ENCODE data around the gene MRPS12.

MRPS12 gene

DNA sequence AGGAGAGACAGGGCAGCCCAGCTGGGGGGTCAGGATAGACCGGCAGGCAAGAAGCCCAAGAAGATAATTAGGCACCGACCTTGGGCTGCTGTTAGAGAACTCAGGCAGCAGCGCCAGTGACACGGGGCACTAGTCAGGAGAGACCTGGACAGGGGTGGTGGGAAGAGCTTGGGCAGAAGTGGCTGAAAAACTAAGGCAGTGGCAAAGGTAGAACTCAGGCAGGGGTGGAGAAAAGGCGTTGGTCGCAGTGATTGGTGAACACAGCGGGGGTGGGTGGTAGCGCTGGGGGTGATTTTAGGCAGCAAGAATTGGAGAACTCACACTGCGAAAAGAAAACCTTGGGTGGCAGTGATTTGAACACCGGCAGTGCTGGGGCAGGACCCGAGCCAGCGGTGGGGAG is 23.1 kb upstream of the MRPS12 start:
- DNase-seq (ENCODE audit: low read depth), result no peak
- TF ChIP-seq, protein P1, sequence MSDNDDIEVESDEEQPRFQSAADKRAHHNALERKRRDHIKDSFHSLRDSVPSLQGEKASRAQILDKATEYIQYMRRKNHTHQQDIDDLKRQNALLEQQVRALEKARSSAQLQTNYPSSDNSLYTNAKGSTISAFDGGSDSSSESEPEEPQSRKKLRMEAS (IDR thresholded peaks at IDR 0.05; ENCODE audit: low read depth, low read length), result no peak
- TF ChIP-seq POLR2A (IDR thresholded peaks at IDR 0.05; ENCODE audit: extremely low read depth, insufficient read length), result no peak
- no peak for TF ChIP-seq MYC (IDR thresholded peaks at IDR 0.05; ENCODE audit: low read depth, low read length)
- TF ChIP-seq, protein P2, sequence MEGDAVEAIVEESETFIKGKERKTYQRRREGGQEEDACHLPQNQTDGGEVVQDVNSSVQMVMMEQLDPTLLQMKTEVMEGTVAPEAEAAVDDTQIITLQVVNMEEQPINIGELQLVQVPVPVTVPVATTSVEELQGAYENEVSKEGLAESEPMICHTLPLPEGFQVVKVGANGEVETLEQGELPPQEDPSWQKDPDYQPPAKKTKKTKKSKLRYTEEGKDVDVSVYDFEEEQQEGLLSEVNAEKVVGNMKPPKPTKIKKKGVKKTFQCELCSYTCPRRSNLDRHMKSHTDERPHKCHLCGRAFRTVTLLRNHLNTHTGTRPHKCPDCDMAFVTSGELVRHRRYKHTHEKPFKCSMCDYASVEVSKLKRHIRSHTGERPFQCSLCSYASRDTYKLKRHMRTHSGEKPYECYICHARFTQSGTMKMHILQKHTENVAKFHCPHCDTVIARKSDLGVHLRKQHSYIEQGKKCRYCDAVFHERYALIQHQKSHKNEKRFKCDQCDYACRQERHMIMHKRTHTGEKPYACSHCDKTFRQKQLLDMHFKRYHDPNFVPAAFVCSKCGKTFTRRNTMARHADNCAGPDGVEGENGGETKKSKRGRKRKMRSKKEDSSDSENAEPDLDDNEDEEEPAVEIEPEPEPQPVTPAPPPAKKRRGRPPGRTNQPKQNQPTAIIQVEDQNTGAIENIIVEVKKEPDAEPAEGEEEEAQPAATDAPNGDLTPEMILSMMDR (IDR thresholded peaks at IDR 0.05; ENCODE audit: low read depth, low read length), result no peak
- H3K4me3 ChIP-seq (ENCODE audit: low read depth, low read length), result no peak overlapping the region

DNA sequence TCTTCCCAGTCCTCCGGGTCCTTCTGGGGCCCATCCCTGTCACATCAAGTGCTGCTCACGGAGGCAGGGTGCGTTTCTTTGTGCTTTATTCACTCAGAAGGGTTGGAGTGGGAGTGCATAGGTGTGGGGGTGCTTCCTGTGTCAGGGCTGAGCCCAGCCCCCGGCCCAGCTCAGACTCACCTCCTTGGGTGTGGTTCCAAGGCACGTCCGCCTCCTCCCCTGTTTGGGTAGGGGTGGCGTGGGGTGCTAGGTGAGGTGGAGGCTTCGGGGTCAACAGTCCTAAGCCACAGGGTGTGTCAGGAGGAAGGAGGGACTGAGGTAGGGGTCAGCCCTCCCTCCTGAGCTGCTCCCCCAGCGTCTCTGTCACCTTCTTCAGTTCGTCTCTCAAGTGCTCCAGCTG is 21.8 kb upstream of the MRPS12 start:
- H3K4me3 ChIP-seq (ENCODE audit: low read depth, low read length), result no peak overlapping the region
- no peak for DNase-seq (ENCODE audit: low read depth)
- TF ChIP-seq, protein P2 (IDR thresholded peaks at IDR 0.05; ENCODE audit: low read depth, low read length), result no peak
- TF ChIP-seq MYC (IDR thresholded peaks at IDR 0.05; ENCODE audit: low read depth, low read length) (no peak), POLR2A (IDR thresholded peaks at IDR 0.05; ENCODE audit: extremely low read depth, insufficient read length) (no peak)
- TF ChIP-seq, protein P1 (IDR thresholded peaks at IDR 0.05; ENCODE audit: low read depth, low read length), result no peak

DNA sequence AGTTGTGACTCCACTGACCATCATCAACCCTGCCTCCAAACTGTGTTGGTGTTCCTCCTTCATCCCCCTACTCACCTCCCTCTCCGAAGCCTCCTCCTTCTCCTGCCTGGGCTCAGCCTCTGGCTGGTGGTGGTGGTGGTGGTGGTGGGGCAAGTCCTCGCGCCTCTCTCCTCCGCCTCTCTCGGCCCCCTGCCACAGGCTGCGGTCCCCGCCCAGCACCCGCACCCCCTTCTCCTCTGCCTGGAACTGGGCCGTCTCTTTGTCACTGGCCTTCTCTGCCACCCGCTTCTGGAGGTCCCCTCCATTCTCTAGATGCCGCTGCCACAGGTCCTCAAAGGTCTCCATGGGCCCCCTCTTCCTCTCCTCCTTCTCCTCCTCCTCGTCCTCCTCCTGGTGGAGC is 20.3 kb upstream of the MRPS12 start:
- TF ChIP-seq, protein P2 (IDR thresholded peaks at IDR 0.05; ENCODE audit: low read depth, low read length), result no peak
- TF ChIP-seq MYC (IDR thresholded peaks at IDR 0.05; ENCODE audit: low read depth, low read length) (no peak), POLR2A (IDR thresholded peaks at IDR 0.05; ENCODE audit: extremely low read depth, insufficient read length) (no peak)
- TF ChIP-seq, protein P1 (IDR thresholded peaks at IDR 0.05; ENCODE audit: low read depth, low read length), result no peak
- no peak overlapping the region for H3K4me3 ChIP-seq (ENCODE audit: low read depth, low read length)
- no peak for DNase-seq (ENCODE audit: low read depth)

DNA sequence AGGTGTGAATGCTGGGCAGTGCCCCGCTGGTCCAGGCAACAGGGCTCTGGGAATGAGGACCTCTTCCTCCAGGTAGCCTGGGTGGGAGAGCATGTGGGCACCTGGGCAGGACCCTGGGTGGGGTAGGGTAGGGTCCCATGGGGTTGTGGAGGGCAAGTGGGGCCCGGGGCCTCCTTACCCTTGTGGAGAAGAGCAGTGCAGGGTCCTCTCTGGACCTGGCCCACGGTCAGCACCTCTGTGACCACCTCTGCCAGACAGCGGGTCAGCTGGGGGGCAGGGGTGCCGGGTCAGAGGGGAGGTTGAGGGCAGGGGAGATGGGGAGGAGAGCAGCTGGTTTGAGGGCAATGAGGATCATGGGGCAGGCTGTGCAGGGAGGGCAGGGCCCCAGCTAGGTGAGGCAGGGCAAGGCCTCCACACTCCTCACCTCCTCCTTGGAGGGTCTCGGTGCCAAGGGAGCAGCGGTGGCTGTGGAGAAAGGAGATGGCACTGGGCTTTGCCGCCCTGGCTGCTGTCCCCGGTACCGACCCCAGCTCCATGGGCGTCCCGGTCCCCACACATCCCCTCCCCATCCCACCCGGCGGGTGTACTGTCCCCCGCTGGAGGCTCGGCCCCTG is 19.2 kb upstream of the MRPS12 start:
- TF ChIP-seq, protein P1 (IDR thresholded peaks at IDR 0.05; ENCODE audit: low read depth, low read length), result no peak
- TF ChIP-seq MYC (IDR thresholded peaks at IDR 0.05; ENCODE audit: low read depth, low read length), result no peak
- TF ChIP-seq, protein P2 (IDR thresholded peaks at IDR 0.05; ENCODE audit: low read depth, low read length), result no peak
- TF ChIP-seq POLR2A (IDR thresholded peaks at IDR 0.05; ENCODE audit: extremely low read depth, insufficient read length), result no peak
- no peak overlapping the region for H3K4me3 ChIP-seq (ENCODE audit: low read depth, low read length)
- DNase-seq (ENCODE audit: low read depth), result no peak

DNA sequence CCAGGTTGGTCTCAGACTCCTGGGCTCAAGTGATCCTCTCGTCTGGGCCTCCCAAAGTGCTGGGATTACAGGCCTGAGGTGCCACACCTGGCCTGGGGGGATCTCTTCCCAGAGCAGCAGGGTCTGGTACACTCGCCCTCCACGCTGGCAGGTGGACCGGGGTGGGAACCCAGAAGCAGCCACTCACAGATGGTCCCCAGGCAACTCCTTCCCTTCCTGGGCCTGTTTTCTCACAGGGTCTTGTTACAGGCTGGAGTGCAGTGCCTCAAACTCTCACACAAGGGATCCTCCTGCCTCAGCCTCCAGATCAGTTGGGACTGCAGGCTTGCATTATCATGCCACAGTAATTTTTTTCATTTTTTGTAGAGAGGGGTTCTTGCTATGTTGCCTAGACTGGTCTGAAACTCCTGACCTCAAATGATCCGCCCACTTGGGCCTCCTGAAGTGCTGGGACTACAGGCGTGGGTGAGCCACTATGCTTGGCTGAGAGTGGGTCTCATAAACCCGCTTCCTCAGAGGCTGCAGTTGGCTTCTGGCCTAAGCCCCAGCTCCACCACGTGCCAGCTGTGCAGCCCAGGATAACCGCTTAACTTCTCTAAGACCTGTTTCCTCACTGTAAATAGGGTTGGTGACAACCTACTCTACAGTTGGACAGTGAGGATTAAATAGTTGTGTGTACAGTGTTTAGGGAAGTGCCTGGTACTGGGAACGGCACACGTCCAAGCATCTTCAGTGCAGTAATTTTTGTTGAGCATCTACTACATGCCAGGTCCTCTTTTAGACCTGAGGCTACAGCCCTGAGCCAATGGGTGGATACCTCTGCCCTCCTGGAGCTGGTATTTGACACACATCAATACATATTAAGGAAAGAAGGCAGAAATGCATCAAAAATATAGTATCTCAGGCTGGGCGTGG is 17.9 kb upstream of the MRPS12 start:
- no peak for TF ChIP-seq POLR2A (IDR thresholded peaks at IDR 0.05; ENCODE audit: extremely low read depth, insufficient read length)
- no peak for TF ChIP-seq MYC (IDR thresholded peaks at IDR 0.05; ENCODE audit: low read depth, low read length)
- TF ChIP-seq, protein P2 (IDR thresholded peaks at IDR 0.05; ENCODE audit: low read depth, low read length), result no peak
- TF ChIP-seq, protein P1 (IDR thresholded peaks at IDR 0.05; ENCODE audit: low read depth, low read length), result no peak

More for the DNA sequence above, 17.9 kb upstream of the MRPS12 start:
- peak; percentile 25 for DNase-seq (ENCODE audit: low read depth)
- H3K4me3 ChIP-seq (ENCODE audit: low read depth, low read length), result no peak overlapping the region

Measured in NB4 (cell line).